Neural cell (in vitro differentiated cells): ENCODE measurements around the gene SLC2A8.

Experiments
- EP300 ChIP-seq: fragments of 450-650 bp; conservative IDR thresholded peaks from 2 replicates; pipeline ENCODE4 v1.6.1; 2014; ENCODE audit warnings: antibody characterized with exemption, mild to moderate bottlenecking, moderate library complexity; ENCODE audit not compliant: poor library complexity, severe bottlenecking
- EZH2 ChIP-seq: fragments of 200-600, 300-800 bp; shearing (Covaris generic), sonication (generic); IDR thresholded peaks from 2 replicates; pipeline ENCODE4 v1.6.1; 2014; ENCODE audit warnings: antibody characterized with exemption, low read length, borderline replicate concordance, mild to moderate bottlenecking; ENCODE audit not compliant: insufficient read depth, poor library complexity, severe bottlenecking
- TAF1 ChIP-seq: IDR thresholded peaks from 2 replicates; pipeline ENCODE4 v1.6.1; 2012; ENCODE audit warnings: low read depth
- TF ChIP-seq, protein P1 (sequence below): fragments of 450-650 bp; IDR thresholded peaks from 2 replicates; pipeline ENCODE4 v1.5.1; 2014; ENCODE audit warnings: antibody characterized with exemption, mild to moderate bottlenecking, moderate library complexity; ENCODE audit not compliant: poor library complexity, severe bottlenecking

DNA sequence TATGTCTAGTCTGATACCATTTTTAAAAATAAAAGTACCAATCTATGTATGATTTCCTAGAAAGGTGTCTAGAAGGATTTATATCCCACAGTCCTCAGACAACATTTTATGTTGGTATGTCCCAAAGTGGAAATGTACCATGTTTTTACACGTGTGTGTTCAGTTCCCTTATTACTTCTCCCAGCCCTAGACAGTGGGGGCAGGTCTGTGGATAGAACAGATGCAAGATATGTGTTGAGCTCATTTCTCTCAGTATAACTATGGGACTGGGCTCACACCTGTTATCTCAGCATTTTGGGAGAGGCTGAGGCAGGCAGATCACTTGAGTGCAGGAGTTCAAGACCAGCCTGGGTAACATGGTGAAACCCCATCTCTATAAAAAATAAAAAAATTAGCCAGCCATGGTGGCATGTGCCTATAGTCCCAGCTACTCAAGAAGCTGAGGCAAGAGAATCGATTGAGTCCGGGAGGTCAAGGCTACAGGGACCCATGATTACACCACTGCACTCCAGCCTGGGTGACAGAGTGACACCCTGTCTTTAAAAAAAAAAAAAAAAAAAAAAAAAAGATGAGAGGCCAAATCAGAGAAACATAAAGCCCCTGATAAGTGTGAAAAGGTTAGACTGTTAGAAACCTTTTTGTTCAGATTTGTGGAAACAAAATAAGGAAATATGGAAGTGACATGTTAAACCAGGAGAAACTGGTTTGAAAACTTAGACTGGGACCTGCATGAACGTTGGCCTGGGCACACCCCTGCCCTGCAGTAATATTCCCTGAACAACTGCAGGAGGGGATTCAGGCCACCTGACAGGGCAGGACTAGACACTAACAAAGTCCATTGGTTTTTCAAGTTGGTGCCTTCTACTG lies 7.4 kb upstream of the SLC2A8 start:
- TF ChIP-seq TAF1 = no peak
- TF ChIP-seq, protein P1, sequence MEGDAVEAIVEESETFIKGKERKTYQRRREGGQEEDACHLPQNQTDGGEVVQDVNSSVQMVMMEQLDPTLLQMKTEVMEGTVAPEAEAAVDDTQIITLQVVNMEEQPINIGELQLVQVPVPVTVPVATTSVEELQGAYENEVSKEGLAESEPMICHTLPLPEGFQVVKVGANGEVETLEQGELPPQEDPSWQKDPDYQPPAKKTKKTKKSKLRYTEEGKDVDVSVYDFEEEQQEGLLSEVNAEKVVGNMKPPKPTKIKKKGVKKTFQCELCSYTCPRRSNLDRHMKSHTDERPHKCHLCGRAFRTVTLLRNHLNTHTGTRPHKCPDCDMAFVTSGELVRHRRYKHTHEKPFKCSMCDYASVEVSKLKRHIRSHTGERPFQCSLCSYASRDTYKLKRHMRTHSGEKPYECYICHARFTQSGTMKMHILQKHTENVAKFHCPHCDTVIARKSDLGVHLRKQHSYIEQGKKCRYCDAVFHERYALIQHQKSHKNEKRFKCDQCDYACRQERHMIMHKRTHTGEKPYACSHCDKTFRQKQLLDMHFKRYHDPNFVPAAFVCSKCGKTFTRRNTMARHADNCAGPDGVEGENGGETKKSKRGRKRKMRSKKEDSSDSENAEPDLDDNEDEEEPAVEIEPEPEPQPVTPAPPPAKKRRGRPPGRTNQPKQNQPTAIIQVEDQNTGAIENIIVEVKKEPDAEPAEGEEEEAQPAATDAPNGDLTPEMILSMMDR = no peak
- TF ChIP-seq EZH2 = no peak
- no peak for TF ChIP-seq EP300
